A673 (cell line): Measurements from ENCODE around the gene TCP11. TPM values are rescaled to one million over a fixed set of nuclear protein-coding genes. Genes with fewer than 3 reads are reported as not detected.

Source experiments
- BruUV-seq: library from RNA; stranded (reverse); fragments of 400-500 nt; replicated peaks from 2 replicates; lab custom pipeline; 2021; lab: Mats Ljungman, UMichigan
- CTCF ChIA-PET: fragments of 300-600 bp; sonication (Branson Sonifier 250); formaldehyde crosslinking; loops from one replicate; lab custom pipeline; 2022; ENCODE audit warnings: antibody characterized with exemption; lab: Charles Lee
- POLR2A ChIA-PET: fragments of 300-600 bp; sonication (Branson Sonifier 250); formaldehyde crosslinking; loops from one replicate; lab custom pipeline; 2022; ENCODE audit warnings: antibody characterized with exemption; ENCODE audit not compliant: low non-redundant PET; lab: Charles Lee
- DNase-seq: peaks from one replicate; pipeline ENCODE4 v3.0.0-alpha.2; 2015; ENCODE audit warnings: low spot score
- H3K27ac ChIP-seq: fragments of 200-600 bp; sonication (generic); 2 replicates; pipeline ENCODE4 v1.5.1; 2016; ENCODE audit warnings: mixed run types, low read depth, mild to moderate bottlenecking, mixed read lengths, antibody characterized with exemption, low read length; ENCODE audit not compliant: poor library complexity, severe bottlenecking
- H3K27me3 ChIP-seq: fragments of 200-600 bp; sonication (generic); replicated peaks from 2 replicates; pipeline ENCODE4 v1.6.1; 2017; ENCODE audit warnings: mixed run types, low read depth, mild to moderate bottlenecking, mixed read lengths, antibody characterized with exemption, low read length; ENCODE audit not compliant: insufficient read depth, poor library complexity
- H3K36me3 ChIP-seq: fragments of 200-600 bp; sonication (generic); 2 replicates; pipeline ENCODE4 v1.6.1; 2016; ENCODE audit warnings: mixed run types, mild to moderate bottlenecking, mixed read lengths, antibody characterized with exemption, low read length; ENCODE audit not compliant: insufficient read depth, poor library complexity, severe bottlenecking
- H3K4me1 ChIP-seq: fragments of 200-600 bp; sonication (generic); 2 replicates; pipeline ENCODE4 v1.6.1; 2017; ENCODE audit warnings: mixed run types, mild to moderate bottlenecking, mixed read lengths, antibody characterized with exemption, low read length; ENCODE audit not compliant: insufficient read depth, poor library complexity, severe bottlenecking
- H3K4me3 ChIP-seq: fragments of 200-600 bp; sonication (generic); 2 replicates; pipeline ENCODE4 v1.5.1; 2016; ENCODE audit warnings: low read depth, mixed run types, mild to moderate bottlenecking, mixed read lengths, low read length; ENCODE audit not compliant: poor library complexity, severe bottlenecking
- H3K9me3 ChIP-seq: fragments of 200-600 bp; sonication (generic); 2 replicates; pipeline ENCODE4 v1.6.1; 2016; ENCODE audit warnings: mixed run types, low read depth, mild to moderate bottlenecking, mixed read lengths, antibody characterized with exemption, low read length; ENCODE audit not compliant: poor library complexity, severe bottlenecking
- CTCF ChIP-seq: fragments of 300-800, 200-600 bp; sonication (generic); conservative IDR thresholded peaks from 2 replicates; pipeline ENCODE4 v1.5.1; 2017; ENCODE audit warnings: low read depth, mild to moderate bottlenecking, antibody characterized with exemption, low read length, moderate library complexity, mixed read lengths
- EZH2 ChIP-seq: fragments of 200-600 bp; sonication (generic); IDR thresholded peaks from 2 replicates; pipeline ENCODE4 v1.6.1; 2017; ENCODE audit warnings: borderline replicate concordance, low read depth, mild to moderate bottlenecking, mixed read lengths, antibody characterized with exemption, low read length; ENCODE audit not compliant: poor library complexity, severe bottlenecking
- intact Hi-C: fragments of 100-400 bp; cut with micrococcal nuclease; formaldehyde crosslinking; loops from one replicate; pipeline ENCODE4 v1.10.0; 2022; ENCODE audit not compliant: unreplicated experiment
- total RNA-seq: library from RNA; stranded (reverse); gene quantifications from 2 replicates; pipeline ENCODE4 v1.2.3, GENCODE V29; 2021

The TCP11 gene
- total RNA-seq, 1 experiment from 2014 or later, result not detected

DNA sequence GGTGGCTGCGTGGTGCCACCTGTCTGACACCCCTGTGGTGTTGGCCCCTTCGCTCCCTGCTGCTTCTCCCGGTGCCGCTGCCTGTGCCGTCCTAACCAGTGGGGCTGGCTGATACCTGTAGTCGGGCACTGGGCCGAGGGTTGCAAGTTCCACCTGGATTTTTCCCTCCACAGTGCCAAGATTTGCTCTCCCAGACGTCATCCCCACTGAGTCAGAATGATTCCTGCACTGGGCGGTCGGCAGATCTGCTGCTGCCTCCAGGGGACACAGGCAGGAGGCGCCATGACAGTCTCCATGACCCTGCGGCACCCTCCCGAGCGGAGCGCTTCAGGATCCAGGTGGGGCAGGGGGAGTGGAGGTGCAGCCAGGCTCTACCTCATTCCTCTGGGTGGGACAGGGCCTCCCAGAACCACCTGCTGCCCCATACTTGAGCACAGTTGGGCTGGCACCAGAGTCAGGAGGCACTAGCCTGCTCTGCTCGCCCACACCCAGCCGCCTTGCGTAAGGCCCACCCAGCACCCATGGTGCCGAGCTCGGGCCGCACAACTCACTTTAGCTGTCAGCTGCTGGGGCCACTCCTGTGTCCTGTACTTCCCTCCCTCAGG lies 60.2 kb downstream of the TCP11 start:
- Histone ChIP-seq H3K4me3 (no peak overlapping the region), H3K27me3 (no peaks in the 10 kb centered on the region), H3K36me3 (peaks cover 13% of the 10 kb centered on the region), H3K9me3 (no peaks in the 10 kb centered on the region), H3K27ac (no peak overlapping the region), H3K4me1 (peaks cover 8% of the 10 kb centered on the region)
- ChIA-PET POLR2A (interaction anchor here (0.5 kb wide), 1 partner anchor 189 kb away, joined by 4 read pairs; no protein-coding TSS in a partner anchor), CTCF (no interaction called here)
- intact Hi-C loops, result no loop called here
- no peak for DNase-seq
- no TSS peak for BruUV-seq
- TF ChIP-seq EZH2 (no peak), CTCF (no peak)

- Histone ChIP-seq H3K27me3 (no peaks in the 10 kb centered on the region), H3K4me1 (peaks cover 8% of the 10 kb centered on the region), H3K27ac (no peak overlapping the region), H3K9me3 (no peaks in the 10 kb centered on the region), H3K36me3 (peaks cover 13% of the 10 kb centered on the region), H3K4me3 (no peak overlapping the region)
- CTCF ChIA-PET, result no interaction called here
- intact Hi-C loops, result no loop called here
- no TSS peak for BruUV-seq
- no peak for DNase-seq
- POLR2A ChIA-PET, result no interaction called here
- no peak for TF ChIP-seq EZH2
- no peak for TF ChIP-seq CTCF
These were observed 61.0 kb downstream of the TCP11 start for GRCh38 chr6:35080016-35080680.

- intact Hi-C loops, result no loop called here
- no TSS peak for BruUV-seq
- peaks cover 13% of the 10 kb centered on the region for H3K36me3 ChIP-seq
- ChIA-PET POLR2A (no interaction called here), CTCF (no interaction called here)
- TF ChIP-seq EZH2 (no peak), CTCF (no peak)
- H3K4me3 ChIP-seq, result no peak overlapping the region
- H3K27me3 ChIP-seq, result no peaks in the 10 kb centered on the region
- H3K4me1 ChIP-seq, result peaks cover 8% of the 10 kb centered on the region
- H3K9me3 ChIP-seq, result no peaks in the 10 kb centered on the region
- H3K27ac ChIP-seq, result no peak overlapping the region
- no peak for DNase-seq
These were observed 61.7 kb downstream of the TCP11 start for GRCh38 chr6:35079311-35080000.
